Measurements from ENCODE around the gene RET. TPM values are rescaled to one million over a fixed set of nuclear protein-coding genes. Genes with fewer than 3 reads are reported as not detected.

Gene RET
- total RNA-seq, 1 donor from 2014 or later: 1.1 TPM

- Histone ChIP-seq H3K27ac (ENCODE audit: low read depth, low read length) (no peak overlapping the region), H3K9me3 (ENCODE audit: insufficient read depth, low read depth, low read length) (no peaks in the 10 kb centered on the region), H3K4me2 (ENCODE audit: low read length) (no peak overlapping the region), H3K4me3 (ENCODE audit: insufficient read depth, low read depth, low read length) (no peak overlapping the region), H3K27me3 (ENCODE audit: insufficient read depth, low read length) (peaks cover 8% of the 10 kb centered on the region), H3K9ac (ENCODE audit: low read length) (no peak overlapping the region), H3K4me1 (ENCODE audit: insufficient read depth, low read length) (peaks cover 10% of the 10 kb centered on the region), H4K20me1 (ENCODE audit: insufficient read depth, low read length) (no peaks in the 10 kb centered on the region), H2AFZ (ENCODE audit: low read depth, low read length) (no peak overlapping the region), H3K36me3 (ENCODE audit: insufficient read depth, low read length) (no peaks in the 10 kb centered on the region), H3K79me2 (ENCODE audit: insufficient read depth, low read length) (no peaks in the 10 kb centered on the region)
- no peak for FAIRE-seq
- no peaks in the 10 kb centered on the region for H3K27me3 Mint-ChIP-seq (ENCODE audit: low read depth, unreplicated experiment)
- H3K36me3 Mint-ChIP-seq (ENCODE audit: low read depth, unreplicated experiment): no peaks in the 10 kb centered on the region
- TF ChIP-seq EZH2 (IDR thresholded peaks at IDR 0.05; ENCODE audit: insufficient read depth, low read length): no peak
- no peak for TF ChIP-seq CTCF (IDR thresholded peaks at IDR 0.05; ENCODE audit: insufficient read depth, low read depth, low read length)
- no peak overlapping the region for H3K27ac Mint-ChIP-seq (ENCODE audit: unreplicated experiment)
- no peaks in the 10 kb centered on the region for H3K9me3 Mint-ChIP-seq (ENCODE audit: unreplicated experiment)
- peaks cover 50% of the 10 kb centered on the region for H3K4me1 Mint-ChIP-seq (ENCODE audit: low read depth, unreplicated experiment)
- H3K4me3 Mint-ChIP-seq (ENCODE audit: unreplicated experiment): no peak overlapping the region
- DNase-seq (ENCODE audit: low read depth): no peak
Observed at GRCh38 chr10:43125881-43126731, 49.2 kb downstream of the RET start.

- FAIRE-seq: no peak
Observed at GRCh38 chr10:43126759-43127424, 50.0 kb downstream of the RET start.

More at GRCh38 chr10:43126759-43127424, 50.0 kb downstream of the RET start:
- no peak for TF ChIP-seq CTCF (IDR thresholded peaks at IDR 0.05; ENCODE audit: insufficient read depth, low read depth, low read length)
- no peak for TF ChIP-seq EZH2 (IDR thresholded peaks at IDR 0.05; ENCODE audit: insufficient read depth, low read length)
- Mint-ChIP-seq H3K27me3 (ENCODE audit: low read depth, unreplicated experiment) (no peaks in the 10 kb centered on the region), H3K36me3 (ENCODE audit: low read depth, unreplicated experiment) (no peaks in the 10 kb centered on the region), H3K27ac (ENCODE audit: unreplicated experiment) (no peak overlapping the region), H3K9me3 (ENCODE audit: unreplicated experiment) (no peaks in the 10 kb centered on the region), H3K4me1 (ENCODE audit: low read depth, unreplicated experiment) (peaks cover 50% of the 10 kb centered on the region), H3K4me3 (ENCODE audit: unreplicated experiment) (no peak overlapping the region)
- no peak for DNase-seq (ENCODE audit: low read depth)
- H3K4me1 ChIP-seq (ENCODE audit: insufficient read depth, low read length): peaks cover 10% of the 10 kb centered on the region
- no peak overlapping the region for H3K9ac ChIP-seq (ENCODE audit: low read length)
- H4K20me1 ChIP-seq (ENCODE audit: insufficient read depth, low read length): no peaks in the 10 kb centered on the region
- no peaks in the 10 kb centered on the region for H3K79me2 ChIP-seq (ENCODE audit: insufficient read depth, low read length)
- no peak overlapping the region for H3K4me3 ChIP-seq (ENCODE audit: insufficient read depth, low read depth, low read length)
- H3K4me2 ChIP-seq (ENCODE audit: low read length): no peak overlapping the region
- H3K36me3 ChIP-seq (ENCODE audit: insufficient read depth, low read length): no peaks in the 10 kb centered on the region
- no peaks in the 10 kb centered on the region for H3K9me3 ChIP-seq (ENCODE audit: insufficient read depth, low read depth, low read length)
- H3K27me3 ChIP-seq (ENCODE audit: insufficient read depth, low read length): peaks cover 8% of the 10 kb centered on the region
- H2AFZ ChIP-seq (ENCODE audit: low read depth, low read length): no peak overlapping the region
- H3K27ac ChIP-seq (ENCODE audit: low read depth, low read length): no peak overlapping the region
